A673 (cell line): ENCODE data around the gene PDE11A.

Experiments used
- CTCF ChIP-seq: fragments of 300-800, 200-600 bp; sonication (generic); conservative IDR thresholded peaks from 2 replicates; pipeline ENCODE4 v1.5.1; 2017; ENCODE audit warnings: low read depth, mild to moderate bottlenecking, antibody characterized with exemption, low read length, moderate library complexity, mixed read lengths
- EZH2 ChIP-seq: fragments of 200-600 bp; sonication (generic); IDR thresholded peaks from 2 replicates; pipeline ENCODE4 v1.6.1; 2017; ENCODE audit warnings: borderline replicate concordance, low read depth, mild to moderate bottlenecking, mixed read lengths, antibody characterized with exemption, low read length; ENCODE audit not compliant: poor library complexity, severe bottlenecking

- TF ChIP-seq CTCF (no peak), EZH2 (no peak)
Observed at GRCh38 chr2:177852389-177852788, 220.2 kb downstream of the PDE11A start.
